Mucosa of rectum (tissue), 2 donors: ENCODE data around the gene IL1RAPL2.

Experiments used
- H3K27ac ChIP-seq, 2 donors: one replicate each; pipeline ENCODE4 v1.7.0; 2013; ENCODE audit warnings: inconsistent platforms in 2 of 2, low read depth in 2 of 2, low read length in 2 of 2
- H3K27me3 ChIP-seq, 2 donors: one replicate each; pipeline ENCODE4 v1.7.0; 2013; ENCODE audit warnings: low read length in 2 of 2; ENCODE audit not compliant: control insufficient read depth in 2 of 2, insufficient read depth in 2 of 2
- H3K36me3 ChIP-seq, 2 donors: one replicate each; pipeline ENCODE4 v1.7.0; 2013; ENCODE audit warnings: low read length in 2 of 2; ENCODE audit not compliant: control insufficient read depth in 2 of 2, insufficient read depth in 2 of 2
- H3K4me1 ChIP-seq, 2 donors: one replicate each; pipeline ENCODE4 v1.7.0; 2013; ENCODE audit warnings: low read length in 2 of 2, mild to moderate bottlenecking in 1 of 2; ENCODE audit not compliant: control insufficient read depth in 2 of 2, insufficient read depth in 2 of 2
- H3K4me3 ChIP-seq, 2 donors: one replicate each; pipeline ENCODE4 v1.7.0; 2013; ENCODE audit warnings: low read length in 2 of 2
- H3K9ac ChIP-seq, 2 donors: one replicate each; pipeline ENCODE4 v1.7.0; 2013; ENCODE audit warnings: low read length in 2 of 2, low read depth in 1 of 2, mild to moderate bottlenecking in 1 of 2
- H3K9me3 ChIP-seq, 2 donors: one replicate each; pipeline ENCODE4 v1.7.0; 2013; ENCODE audit warnings: low read length in 2 of 2; ENCODE audit not compliant: control insufficient read depth in 2 of 2
- donor health status: healthy.
- donor health status: Normal muscosa, but diverticular disease.

IL1RAPL2 gene

GRCh38 chrX:105269386-105269785, 703.4 kb downstream of the IL1RAPL2 start:
- Histone ChIP-seq H3K9ac (no peak overlapping the region), H3K4me1 (no peaks in the 10 kb centered on the region), H3K27me3 (no peaks in the 10 kb centered on the region), H3K27ac (no peak overlapping the region), H3K4me3 (no peak overlapping the region), H3K36me3 (no peaks in the 10 kb centered on the region), H3K9me3 (no peaks in the 10 kb centered on the region)

- H3K9me3 ChIP-seq: no peaks in the 10 kb centered on the region
- H3K9ac ChIP-seq: no peak overlapping the region
- no peaks in the 10 kb centered on the region for H3K4me1 ChIP-seq
- no peak overlapping the region for H3K27ac ChIP-seq
- no peaks in the 10 kb centered on the region for H3K27me3 ChIP-seq
- no peaks in the 10 kb centered on the region for H3K36me3 ChIP-seq
- H3K4me3 ChIP-seq: no peak overlapping the region
Measured at GRCh38 chrX:105273326-105273725, 707.3 kb downstream of the IL1RAPL2 start.

- Histone ChIP-seq H3K9me3 (no peaks in the 10 kb centered on the region), H3K4me1 (no peaks in the 10 kb centered on the region), H3K9ac (no peak overlapping the region), H3K4me3 (no peak overlapping the region), H3K27ac (no peak overlapping the region), H3K27me3 (no peaks in the 10 kb centered on the region), H3K36me3 (no peaks in the 10 kb centered on the region)
Measured at GRCh38 chrX:105274091-105274490, 708.1 kb downstream of the IL1RAPL2 start.

DNA sequence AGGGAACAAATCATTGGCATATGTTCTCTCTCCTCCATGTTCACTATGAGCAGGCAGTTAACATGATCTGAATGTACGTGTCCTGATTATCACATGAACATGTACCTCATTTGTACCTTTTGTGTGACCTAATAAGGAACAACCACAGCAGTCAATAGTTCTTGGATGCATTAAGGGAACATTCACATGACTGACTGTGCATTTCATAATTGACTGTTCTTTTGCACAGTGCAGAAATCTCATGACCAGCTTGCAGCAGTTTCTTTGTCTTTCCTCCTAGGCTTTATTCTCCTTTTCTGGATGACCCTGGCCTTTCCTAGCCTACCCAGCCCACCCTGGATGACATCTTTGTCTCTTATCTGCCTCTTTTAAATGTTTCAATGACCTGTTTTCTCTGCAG, 711.1 kb downstream of the IL1RAPL2 start:
- Histone ChIP-seq H3K27ac (no peak overlapping the region), H3K9ac (no peak overlapping the region), H3K4me3 (no peak overlapping the region), H3K27me3 (no peaks in the 10 kb centered on the region), H3K36me3 (no peaks in the 10 kb centered on the region), H3K4me1 (no peaks in the 10 kb centered on the region), H3K9me3 (no peaks in the 10 kb centered on the region)

- Histone ChIP-seq H3K9ac (no peak overlapping the region), H3K9me3 (no peaks in the 10 kb centered on the region), H3K36me3 (no peaks in the 10 kb centered on the region), H3K4me3 (no peak overlapping the region), H3K4me1 (no peaks in the 10 kb centered on the region), H3K27ac (no peak overlapping the region), H3K27me3 (no peaks in the 10 kb centered on the region)
Measured at GRCh38 chrX:105282077-105282476, 716.1 kb downstream of the IL1RAPL2 start.

- Histone ChIP-seq H3K9ac (no peak overlapping the region), H3K4me1 (no peaks in the 10 kb centered on the region), H3K4me3 (no peak overlapping the region), H3K9me3 (no peaks in the 10 kb centered on the region), H3K36me3 (no peaks in the 10 kb centered on the region), H3K27me3 (peaks cover 0 to 2% of the 10 kb centered on the region in 2 donors), H3K27ac (no peak overlapping the region)
Measured at GRCh38 chrX:105297041-105297440, 731.0 kb downstream of the IL1RAPL2 start.

GRCh38 chrX:105299286-105299685, 733.3 kb downstream of the IL1RAPL2 start:
- no peaks in the 10 kb centered on the region for H3K27me3 ChIP-seq
- no peaks in the 10 kb centered on the region for H3K36me3 ChIP-seq
- H3K9me3 ChIP-seq: peaks cover 0 to 4% of the 10 kb centered on the region in 2 donors
- no peak overlapping the region for H3K27ac ChIP-seq
- no peak overlapping the region for H3K4me3 ChIP-seq
- no peak overlapping the region for H3K9ac ChIP-seq
- no peaks in the 10 kb centered on the region for H3K4me1 ChIP-seq

DNA sequence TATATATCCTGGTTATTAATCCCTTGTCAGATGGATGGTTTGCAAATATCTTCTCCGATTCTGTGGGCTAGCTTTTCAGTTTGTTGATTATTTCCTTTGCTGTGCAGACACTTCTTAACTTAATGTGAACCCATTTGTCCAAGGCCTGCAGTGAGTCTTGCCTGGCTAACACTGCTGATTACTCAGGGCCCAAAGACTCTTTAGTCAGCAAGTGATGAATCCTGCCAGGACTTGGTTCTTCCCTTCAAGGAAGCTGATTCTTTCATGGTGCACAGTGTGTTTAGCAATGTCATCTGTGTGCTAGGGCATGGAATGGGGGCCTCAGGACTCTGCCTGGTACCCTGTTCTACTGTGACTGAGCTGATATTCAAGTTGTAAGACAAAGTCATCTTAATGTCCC, 736.2 kb downstream of the IL1RAPL2 start:
- Histone ChIP-seq H3K4me1 (no peaks in the 10 kb centered on the region), H3K4me3 (no peak overlapping the region), H3K9me3 (peaks cover 0 to 4% of the 10 kb centered on the region in 2 donors), H3K27ac (no peak overlapping the region), H3K36me3 (no peaks in the 10 kb centered on the region), H3K9ac (no peak overlapping the region), H3K27me3 (no peaks in the 10 kb centered on the region)

DNA sequence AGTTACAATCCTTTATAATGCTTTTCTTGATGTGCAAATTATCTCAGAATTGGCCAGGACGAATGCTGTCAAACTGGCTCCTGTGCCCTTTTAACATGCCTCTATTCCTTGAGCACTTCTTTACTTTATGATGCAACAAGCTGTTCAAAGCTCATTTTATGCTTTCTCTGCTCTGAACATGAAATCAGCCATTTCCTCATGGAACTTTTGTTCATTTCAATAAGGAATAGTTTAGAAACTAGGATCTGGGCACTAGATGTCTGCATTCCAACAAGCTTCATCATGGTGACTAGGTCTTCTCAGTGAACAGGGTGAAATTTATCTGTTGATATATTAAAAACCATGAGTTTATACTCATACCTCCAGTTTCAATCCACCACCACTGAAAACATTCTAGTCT, 741.8 kb downstream of the IL1RAPL2 start:
- H3K36me3 ChIP-seq: no peaks in the 10 kb centered on the region
- H3K27ac ChIP-seq: no peak overlapping the region
- no peaks in the 10 kb centered on the region for H3K27me3 ChIP-seq

GRCh38 chrX:105313596-105313995, 747.6 kb downstream of the IL1RAPL2 start:
- H3K9me3 ChIP-seq: no peaks in the 10 kb centered on the region
- H3K4me1 ChIP-seq: no peaks in the 10 kb centered on the region
- H3K27ac ChIP-seq: no peak overlapping the region
- no peaks in the 10 kb centered on the region for H3K27me3 ChIP-seq
- H3K4me3 ChIP-seq: no peak overlapping the region
- H3K36me3 ChIP-seq: no peaks in the 10 kb centered on the region
- H3K9ac ChIP-seq: no peak overlapping the region

More for the DNA sequence above, 741.8 kb downstream of the IL1RAPL2 start:
- Histone ChIP-seq H3K4me1 (no peaks in the 10 kb centered on the region), H3K4me3 (no peak overlapping the region), H3K9me3 (no peaks in the 10 kb centered on the region), H3K9ac (no peak overlapping the region)

DNA sequence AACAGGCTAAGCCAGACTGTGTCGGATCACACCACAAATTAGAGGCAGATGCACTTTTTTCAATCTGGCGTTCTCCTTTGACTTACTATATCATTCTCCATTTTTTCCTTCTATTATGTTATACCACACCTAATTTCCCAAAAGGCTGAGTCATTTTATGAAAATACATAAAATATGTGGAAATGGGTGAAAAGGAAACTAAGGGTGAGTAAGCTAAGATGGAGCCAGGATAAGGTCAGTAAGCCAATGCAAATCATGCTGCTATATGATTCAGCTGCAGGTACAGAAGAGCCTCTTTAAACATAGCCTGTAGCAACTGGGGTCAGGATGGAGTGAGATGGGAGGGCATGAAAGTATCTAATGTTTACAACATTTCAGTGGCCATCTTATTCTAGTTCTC, 748.5 kb downstream of the IL1RAPL2 start:
- Histone ChIP-seq H3K4me1 (no peaks in the 10 kb centered on the region), H3K9me3 (no peaks in the 10 kb centered on the region), H3K27me3 (no peaks in the 10 kb centered on the region), H3K4me3 (no peak overlapping the region), H3K9ac (no peak overlapping the region), H3K27ac (no peak overlapping the region), H3K36me3 (no peaks in the 10 kb centered on the region)
